HepG2 (cell line): Measurements from ENCODE around the gene TMEM63B. TPM values are rescaled to one million over a fixed set of nuclear protein-coding genes. Genes with fewer than 3 reads are reported as not detected.

Experiments used
- BRD4 ChIP-seq: sonication (generic); formaldehyde crosslinking; IDR thresholded peaks from 2 replicates; pipeline ENCODE4 v1.4.0; 2020; ENCODE audit warnings: missing genetic modification reagents
- FIP1L1 ChIP-seq: fragments of 200-400 bp; formaldehyde crosslinking; IDR thresholded peaks from 2 replicates; pipeline ENCODE4 v1.6.1; 2018; ENCODE audit warnings: low read depth, mild to moderate bottlenecking, low read length, moderate library complexity, borderline replicate concordance; ENCODE audit not compliant: insufficient read depth
- FOXK1 ChIP-seq: sonication (generic); formaldehyde crosslinking; IDR thresholded peaks from 2 replicates; pipeline ENCODE4 v1.4.0; 2020; ENCODE audit warnings: low read depth, missing genetic modification reagents, borderline replicate concordance
- GATAD1 ChIP-seq: IDR thresholded peaks from 2 replicates; pipeline ENCODE4 v1.6.1; 2016; ENCODE audit warnings: missing genetic modification reagents, missing compliant biosample characterization
- HDAC2 ChIP-seq: sonication (generic); formaldehyde crosslinking; IDR thresholded peaks from 2 replicates; pipeline ENCODE4 v1.4.0; 2020; ENCODE audit warnings: missing genetic modification reagents
- IRF1 ChIP-seq: sonication (generic); formaldehyde crosslinking; IDR thresholded peaks from 2 replicates; pipeline ENCODE4 v1.4.0; 2020; ENCODE audit warnings: low read depth, mild to moderate bottlenecking, missing genetic modification reagents
- IRF2 ChIP-seq: IDR thresholded peaks from 2 replicates; pipeline ENCODE4 v1.6.1; 2018; ENCODE audit warnings: missing genetic modification reagents, missing compliant biosample characterization
- KLF9 ChIP-seq: IDR thresholded peaks from 2 replicates; pipeline ENCODE4 v1.6.1; 2016; ENCODE audit warnings: low read depth
- MATR3 ChIP-seq: sonication (generic); formaldehyde crosslinking; IDR thresholded peaks from 2 replicates; pipeline ENCODE4 v1.4.0; 2020; ENCODE audit warnings: missing genetic modification reagents
- NFATC3 ChIP-seq: sonication (generic); formaldehyde crosslinking; IDR thresholded peaks from 2 replicates; pipeline ENCODE4 v1.5.1; 2020; ENCODE audit warnings: mild to moderate bottlenecking, missing genetic modification reagents
- NFIB ChIP-seq: sonication (generic); formaldehyde crosslinking; IDR thresholded peaks from 2 replicates; pipeline ENCODE4 v1.9.0; 2021; ENCODE audit warnings: missing genetic modification reagents, mild to moderate bottlenecking, borderline replicate concordance
- PBX3 ChIP-seq: sonication (generic); formaldehyde crosslinking; IDR thresholded peaks from 2 replicates; pipeline ENCODE4 v1.8.1; 2023; ENCODE audit warnings: missing genetic modification reagents, inconsistent platforms, borderline replicate concordance
- PHF20 ChIP-seq: sonication (generic); formaldehyde crosslinking; IDR thresholded peaks from 2 replicates; pipeline ENCODE4 v1.5.0; 2020; ENCODE audit warnings: mild to moderate bottlenecking, missing genetic modification reagents
- POLR2AphosphoS5 ChIP-seq: IDR thresholded peaks from 2 replicates; pipeline ENCODE4 v1.6.1; 2012; ENCODE audit warnings: low read depth, low read length
- PREB ChIP-seq: sonication (generic); formaldehyde crosslinking; IDR thresholded peaks from 2 replicates; pipeline ENCODE4 v1.4.0; 2020; ENCODE audit warnings: missing genetic modification reagents
- RNF219 ChIP-seq: sonication (generic); formaldehyde crosslinking; IDR thresholded peaks from 2 replicates; pipeline ENCODE4 v1.5.0; 2020; ENCODE audit warnings: mild to moderate bottlenecking, missing genetic modification reagents
- SAP130 ChIP-seq: IDR thresholded peaks from 2 replicates; pipeline ENCODE4 v1.6.1; 2016; ENCODE audit warnings: low read depth
- SKI ChIP-seq: fragments of 450-650 bp; IDR thresholded peaks from one replicate; pipeline ENCODE4 v1.6.1; 2018; ENCODE audit warnings: mild to moderate bottlenecking; ENCODE audit not compliant: partially characterized antibody
- SRY ChIP-seq: sonication (generic); formaldehyde crosslinking; IDR thresholded peaks from 2 replicates; pipeline ENCODE4 v1.8.0; 2022; ENCODE audit warnings: mild to moderate bottlenecking, missing genetic modification reagents
- TFAP4 ChIP-seq: sonication (generic); IDR thresholded peaks from 2 replicates; pipeline ENCODE4 v1.6.1; 2016; ENCODE audit warnings: low read depth, borderline replicate concordance
- TRIM22 ChIP-seq: fragments of 450-650 bp; IDR thresholded peaks from 2 replicates; pipeline ENCODE4 v1.6.1; 2017
- ZNF543 ChIP-seq: sonication (generic); formaldehyde crosslinking; IDR thresholded peaks from 2 replicates; pipeline ENCODE4 v1.4.0; 2020; ENCODE audit warnings: mild to moderate bottlenecking, missing genetic modification reagents
- ZNF556 ChIP-seq: sonication (generic); formaldehyde crosslinking; IDR thresholded peaks from 2 replicates; pipeline ENCODE4 v1.4.0; 2020; ENCODE audit warnings: mild to moderate bottlenecking, missing genetic modification reagents, borderline replicate concordance
- ZNF704 ChIP-seq: sonication (generic); formaldehyde crosslinking; IDR thresholded peaks from 2 replicates; pipeline ENCODE4 v1.8.1; 2023; ENCODE audit warnings: mild to moderate bottlenecking, inconsistent platforms, moderate library complexity, missing genetic modification reagents, borderline replicate concordance
- polyA plus RNA-seq, 8 experiments: library from polyadenylated mRNA; depleted of rRNA in 3 of 8; stranded (reverse) in 7 of 8; unstranded in 1 of 8; fragments of >200 nt; fragmentation: Illumina TruSeq in 4 of 8; extraction: Trizol in 4 of 8; gene quantifications; 2 replicates each; pipeline versions ENCODE4 v1.2.1 to v1.2.3, GENCODE V29; 2011 to 2016; ENCODE audit warnings: low read depth in 4 of 8, missing spikeins in 1 of 8, mixed read lengths in 1 of 8; ENCODE audit not compliant: insufficient read depth in 1 of 8
- total RNA-seq, 5 experiments: library from RNA; depleted of rRNA; stranded (reverse); fragments of >200 nt; fragmentation: Illumina TruSeq; extraction: Trizol; gene quantifications; 2 replicates each; pipeline ENCODE4 v1.2.3, GENCODE V29; 2016; ENCODE audit warnings: low read depth in 1 of 5

TMEM63B gene
- total and polyA plus RNA-seq, 2 of the 13 experiments (the other 11 are each of a cell fraction or from before 2014, with no cell fraction given): 27.4 to 75.8 TPM

GRCh38 chr6:44099192-44099591, 28.2 kb upstream of the TMEM63B start (continued):
- TF ChIP-seq NFIB (no peak), TFAP4 (no peak), IRF2 (CRISPR knock-in tag) (no peak), IRF1 (CRISPR knock-in tag) (no peak), ZNF704 (no peak), FIP1L1 (no peak), GATAD1 (CRISPR knock-in tag) (no peak), RNF219 (CRISPR knock-in tag) (no peak), TRIM22 (no peak), SRY (CRISPR knock-in tag) (no peak), FOXK1 (no peak), BRD4 (CRISPR knock-in tag) (no peak), POLR2AphosphoS5 (no peak), KLF9 (CRISPR knock-in tag) (no peak), ZNF543 (CRISPR knock-in tag) (no peak), SKI (no peak), ZNF556 (CRISPR knock-in tag) (no peak), PREB (CRISPR knock-in tag) (no peak), PHF20 (CRISPR knock-in tag) (no peak), PBX3 (CRISPR knock-in tag) (no peak), HDAC2 (CRISPR knock-in tag) (peak; percentile 42; the same call in 1 of the 2 replicates), NFATC3 (CRISPR knock-in tag) (no peak), MATR3 (CRISPR knock-in tag) (no peak), SAP130 (peak; percentile 66)
